HUES48 (cell line): ENCODE measurements around the gene TRAM2.
A peak's percentile ranks its signal among the peaks of the same experiment; 100 is the strongest.

ENCODE experiments used
- H3K27ac ChIP-seq: one replicate; pipeline ENCODE4 v1.7.0; 2013; ENCODE audit warnings: low read depth, low read length, inconsistent platforms
- H3K27me3 ChIP-seq: 2 replicates; pipeline ENCODE4 v1.6.1; 2013; ENCODE audit warnings: mild to moderate bottlenecking, low read length; ENCODE audit not compliant: control insufficient read depth, insufficient read depth
- H3K36me3 ChIP-seq: 2 replicates; pipeline ENCODE4 v1.6.1; 2013; ENCODE audit warnings: low read length; ENCODE audit not compliant: control insufficient read depth, insufficient read depth
- H3K4me1 ChIP-seq: 2 replicates; pipeline ENCODE4 v1.6.1; 2013; ENCODE audit warnings: mild to moderate bottlenecking, low read length; ENCODE audit not compliant: control insufficient read depth, insufficient read depth
- H3K4me3 ChIP-seq: 2 replicates; pipeline ENCODE4 v1.5.1; 2013; ENCODE audit warnings: mild to moderate bottlenecking, low read depth, low read length
- H3K9ac ChIP-seq: 2 replicates; pipeline ENCODE4 v1.6.1; 2013; ENCODE audit warnings: mild to moderate bottlenecking, low read depth, low read length, moderate library complexity
- H3K9me3 ChIP-seq: 2 replicates; pipeline ENCODE4 v1.6.1; 2013; ENCODE audit warnings: low read length; ENCODE audit not compliant: control insufficient read depth, insufficient read depth

Gene TRAM2

GRCh38 chr6:52499026-52499425 lies 77.8 kb downstream of the TRAM2 start:
- Histone ChIP-seq H3K4me1 (0 out of 2 replicates have a peak, but pooled peaks cover 10% of the 10 kb centered on the region), H3K9me3 (no peaks in the 10 kb centered on the region; the same call in 1 of the 2 replicates), H3K4me3 (no peak overlapping the region), H3K36me3 (peaks cover 11% of the 10 kb centered on the region; the same call in 1 of the 2 replicates), H3K27me3 (no peaks in the 10 kb centered on the region), H3K9ac (no peak overlapping the region), H3K27ac (peak overlapping the region; percentile 30)

DNA sequence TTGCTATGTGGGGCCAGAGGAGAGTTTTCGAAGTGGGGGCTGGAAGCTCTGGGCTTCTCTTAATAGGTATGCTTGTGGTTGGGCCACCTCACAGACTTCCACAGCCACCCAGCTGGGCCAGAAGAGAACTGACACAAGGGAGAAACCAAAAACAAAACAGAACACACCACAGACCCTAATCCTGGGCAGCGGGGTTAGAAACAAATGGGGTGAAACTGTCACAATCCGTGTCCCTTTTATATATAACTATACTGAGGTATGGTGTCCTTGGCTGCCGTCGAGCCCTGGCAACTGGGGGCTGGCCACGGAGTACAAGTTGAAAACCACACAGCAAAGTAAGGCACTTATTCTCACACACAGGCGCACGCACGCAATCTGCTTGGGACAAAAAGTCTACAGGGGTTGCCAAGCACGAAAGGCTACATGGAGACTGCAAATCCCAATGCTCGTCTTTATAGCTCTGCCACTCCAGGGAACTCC lies 78.3 kb downstream of the TRAM2 start:
- Histone ChIP-seq H3K9ac (no peak overlapping the region), H3K27ac (peak overlapping the region; percentile 29), H3K4me3 (no peak overlapping the region), H3K36me3 (peaks cover 11% of the 10 kb centered on the region; the same call in 1 of the 2 replicates), H3K4me1 (0 out of 2 replicates have a peak, but pooled peaks cover 10% of the 10 kb centered on the region), H3K9me3 (no peaks in the 10 kb centered on the region; the same call in 1 of the 2 replicates), H3K27me3 (no peaks in the 10 kb centered on the region)

GRCh38 chr6:52497652-52498408 lies 79.0 kb downstream of the TRAM2 start:
- Histone ChIP-seq H3K4me1 (0 out of 2 replicates have a peak, but pooled peaks cover 7% of the 10 kb centered on the region), H3K4me3 (no peak overlapping the region), H3K27ac (no peak overlapping the region), H3K36me3 (peaks cover 10% of the 10 kb centered on the region; the same call in 1 of the 2 replicates), H3K9ac (no peak overlapping the region), H3K9me3 (no peaks in the 10 kb centered on the region; the same call in 1 of the 2 replicates), H3K27me3 (no peaks in the 10 kb centered on the region)

DNA sequence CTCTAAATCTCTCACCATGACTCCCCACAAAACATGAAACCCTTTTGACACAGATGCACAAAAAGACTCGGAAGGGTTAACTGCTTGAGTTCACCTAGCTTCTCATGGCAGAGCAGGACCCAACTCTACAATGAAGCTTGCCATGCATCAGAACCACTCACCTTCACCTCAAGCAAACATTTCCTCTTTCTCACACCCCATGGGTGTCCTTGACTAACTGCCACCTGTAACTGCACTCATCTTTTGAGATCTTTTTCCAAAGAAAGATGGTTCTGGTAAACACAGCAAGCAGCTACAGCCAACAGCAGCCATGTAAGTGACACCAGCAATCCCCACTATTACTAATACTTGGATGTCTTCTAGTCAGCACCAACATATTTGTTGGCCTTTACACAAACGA lies 80.2 kb downstream of the TRAM2 start:
- H3K9ac ChIP-seq = no peak overlapping the region
- 0 out of 2 replicates have a peak, but pooled peaks cover 7% of the 10 kb centered on the region for H3K4me1 ChIP-seq

DNA sequence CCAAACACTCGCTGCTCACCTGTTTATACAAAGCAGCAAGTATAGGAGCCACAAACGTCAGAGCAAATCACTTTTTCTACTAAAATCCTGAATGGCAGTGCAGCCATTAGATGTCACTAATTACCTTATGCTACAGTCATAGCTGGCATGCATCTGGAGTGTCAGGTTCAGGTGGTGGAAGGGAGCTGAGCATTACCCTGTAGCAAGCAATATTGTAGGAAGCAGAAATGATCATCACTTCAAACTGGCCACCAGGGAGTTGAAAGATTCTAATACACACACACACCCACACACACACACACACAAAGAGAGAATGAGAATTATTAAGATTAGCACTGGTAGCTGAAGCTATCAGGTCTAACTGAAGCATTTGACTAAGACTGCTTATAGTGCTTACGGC lies 80.9 kb downstream of the TRAM2 start:
- no peak overlapping the region for H3K9ac ChIP-seq
- no peak overlapping the region for H3K27ac ChIP-seq
- no peaks in the 10 kb centered on the region for H3K36me3 ChIP-seq
- 0 out of 2 replicates have a peak, but pooled peaks cover 7% of the 10 kb centered on the region for H3K4me1 ChIP-seq
- H3K9me3 ChIP-seq = no peaks in the 10 kb centered on the region; the same call in 1 of the 2 replicates
- no peak overlapping the region for H3K4me3 ChIP-seq
- H3K27me3 ChIP-seq = no peaks in the 10 kb centered on the region

More for the DNA sequence above, 80.2 kb downstream of the TRAM2 start:
- Histone ChIP-seq H3K9me3 (no peaks in the 10 kb centered on the region; the same call in 1 of the 2 replicates), H3K4me3 (no peak overlapping the region), H3K36me3 (no peaks in the 10 kb centered on the region), H3K27me3 (no peaks in the 10 kb centered on the region), H3K27ac (no peak overlapping the region)

DNA sequence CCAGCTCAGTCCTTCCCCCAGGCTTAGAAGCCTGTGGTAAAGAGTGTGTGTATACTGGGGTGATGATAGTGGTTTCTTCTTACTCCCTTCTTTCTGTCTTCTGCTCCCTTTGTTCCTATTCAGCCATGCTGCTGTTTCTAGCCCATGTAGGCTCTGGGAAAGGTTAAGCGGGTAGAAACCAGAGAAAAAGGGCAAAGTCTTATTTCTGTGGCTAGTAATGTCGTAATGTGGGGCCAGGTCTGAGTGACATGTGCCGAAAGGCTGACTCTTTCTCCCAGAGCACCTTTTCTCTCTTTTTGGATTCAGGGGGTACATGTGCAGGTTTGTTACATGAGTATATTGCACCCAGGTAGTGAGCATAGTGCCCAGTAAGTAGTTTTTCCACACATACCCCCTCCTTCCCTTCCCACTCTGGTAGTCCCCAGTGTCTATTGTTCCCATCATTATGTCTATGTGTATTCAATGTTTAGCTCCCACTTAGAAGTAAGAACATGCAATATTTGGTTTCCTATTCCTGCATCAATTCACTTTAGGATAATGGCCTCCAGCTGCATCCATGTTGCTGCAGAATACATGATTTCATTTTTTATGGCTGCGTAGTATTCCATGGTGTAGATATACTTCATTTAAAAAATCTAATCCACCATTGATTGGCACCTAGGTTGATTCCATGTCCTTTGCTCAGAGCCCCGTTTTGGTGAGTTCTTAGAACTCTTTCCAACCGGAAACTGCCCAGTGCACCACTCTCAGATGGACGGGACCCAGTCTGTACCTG lies 82.4 kb downstream of the TRAM2 start:
- Histone ChIP-seq H3K27me3 (no peaks in the 10 kb centered on the region), H3K9ac (no peak overlapping the region), H3K27ac (no peak overlapping the region), H3K36me3 (peaks cover 6% of the 10 kb centered on the region; the same call in 1 of the 2 replicates), H3K4me1 (0 out of 2 replicates have a peak, but pooled peaks cover 7% of the 10 kb centered on the region), H3K4me3 (no peak overlapping the region), H3K9me3 (no peaks in the 10 kb centered on the region; the same call in 1 of the 2 replicates)

GRCh38 chr6:52493669-52494068 lies 83.2 kb downstream of the TRAM2 start:
- Histone ChIP-seq H3K4me3 (no peak overlapping the region), H3K9me3 (no peaks in the 10 kb centered on the region; the same call in 1 of the 2 replicates), H3K4me1 (0 out of 2 replicates have a peak, but pooled peaks cover under 1% of the 10 kb centered on the region), H3K9ac (no peak overlapping the region), H3K36me3 (peaks cover 6% of the 10 kb centered on the region; the same call in 1 of the 2 replicates), H3K27ac (no peak overlapping the region), H3K27me3 (no peaks in the 10 kb centered on the region)

GRCh38 chr6:52491203-52492069 lies 85.4 kb downstream of the TRAM2 start:
- H3K4me1 ChIP-seq = no peaks in the 10 kb centered on the region
- no peak overlapping the region for H3K27ac ChIP-seq
- H3K36me3 ChIP-seq = peaks cover 6% of the 10 kb centered on the region; the same call in 1 of the 2 replicates
- no peak overlapping the region for H3K4me3 ChIP-seq
- H3K9ac ChIP-seq = no peak overlapping the region
- no peaks in the 10 kb centered on the region for H3K27me3 ChIP-seq
- no peaks in the 10 kb centered on the region; the same call in 1 of the 2 replicates for H3K9me3 ChIP-seq

DNA sequence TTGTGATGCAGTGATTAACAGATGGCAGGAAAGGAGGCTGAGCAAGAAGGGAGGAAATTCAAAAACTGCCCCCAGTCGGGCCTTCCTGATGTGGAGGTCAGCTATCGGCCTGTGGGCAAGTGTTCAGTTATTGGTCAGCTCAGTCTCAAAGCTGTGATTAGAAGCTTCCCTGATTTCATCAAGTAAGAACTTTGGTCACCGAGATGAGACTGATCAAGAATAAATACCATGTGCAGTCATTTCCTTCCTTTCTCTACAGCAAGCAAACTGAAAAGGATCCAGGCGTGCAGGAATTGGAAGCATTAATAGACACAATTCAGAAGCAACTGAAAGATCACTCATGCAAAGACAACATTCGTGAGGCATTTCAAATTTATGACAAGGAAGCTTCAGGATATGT lies 87.0 kb downstream of the TRAM2 start:
- Histone ChIP-seq H3K9me3 (no peaks in the 10 kb centered on the region; the same call in 1 of the 2 replicates), H3K9ac (no peak overlapping the region), H3K36me3 (peaks cover 6% of the 10 kb centered on the region; the same call in 1 of the 2 replicates), H3K4me1 (no peaks in the 10 kb centered on the region), H3K27me3 (no peaks in the 10 kb centered on the region), H3K27ac (no peak overlapping the region), H3K4me3 (no peak overlapping the region)

- H3K27ac ChIP-seq = no peak overlapping the region
- no peaks in the 10 kb centered on the region for H3K27me3 ChIP-seq
- H3K4me3 ChIP-seq = no peak overlapping the region
- H3K4me1 ChIP-seq = no peaks in the 10 kb centered on the region
- H3K9ac ChIP-seq = no peak overlapping the region
- no peaks in the 10 kb centered on the region for H3K36me3 ChIP-seq
- no peaks in the 10 kb centered on the region for H3K9me3 ChIP-seq
Measured at GRCh38 chr6:52483671-52484003, 93.2 kb downstream of the TRAM2 start.
